GM19455 (cell line): ENCODE results near the gene ADGRG3.
A peak's percentile ranks its signal among the peaks of the same experiment; 100 is the strongest.

Experiments
- ATAC-seq: cut with Tn5 transposase; IDR thresholded peaks from one replicate; pipeline ENCODE4 v1.9.1; 2021; ENCODE audit not compliant: unreplicated experiment

Gene ADGRG3

GRCh38 chr16:57734925-57735754 is 67.0 kb downstream of the ADGRG3 start:
- peak; percentile 86 for ATAC-seq

GRCh38 chr16:57735755-57736418 is 67.8 kb downstream of the ADGRG3 start, which contains the start of gene KATNB1:
Gene KATNB1, plus strand, starts transcription at chr16:57735770. Its CDS starts 1,474 bp downstream, at chr16:57737244.
- no peak for ATAC-seq

- no peak for ATAC-seq
These were observed 68.6 kb downstream of the ADGRG3 start for GRCh38 chr16:57736419-57737351.

- no peak for ATAC-seq
These were observed 70.7 kb downstream of the ADGRG3 start for GRCh38 chr16:57738844-57739243.
